Keratinocyte (primary cell): Measurements from ENCODE around the gene R3HDM1.
"Not testable (repeated sequence)": the region's sequence is repeated elsewhere in the genome, so short reads cannot be mapped to it uniquely, and the experiment has no call there.

Experiments
- EZH2 ChIP-seq: IDR thresholded peaks from one replicate; pipeline ENCODE4 v1.6.1; 2012; ENCODE audit warnings: inconsistent platforms, mild to moderate bottlenecking, low read length, moderate library complexity
- TF ChIP-seq, protein P1 (sequence below), 3 experiments: IDR thresholded peaks in 1 of 3; conservative IDR thresholded peaks in 1 of 3; optimal IDR thresholded peaks in 1 of 3; 2 replicates in 2 of 3; 3 replicates in 1 of 3; pipeline versions ENCODE3 to v1.5.1; 2011; ENCODE audit warnings: low read length in 3 of 3, mild to moderate bottlenecking in 3 of 3, moderate library complexity in 2 of 3, control low read depth in 1 of 3, inconsistent platforms in 1 of 3; ENCODE audit not compliant: insufficient read depth in 2 of 3; ENCODE audit errors: extremely low read depth in 1 of 3

DNA sequence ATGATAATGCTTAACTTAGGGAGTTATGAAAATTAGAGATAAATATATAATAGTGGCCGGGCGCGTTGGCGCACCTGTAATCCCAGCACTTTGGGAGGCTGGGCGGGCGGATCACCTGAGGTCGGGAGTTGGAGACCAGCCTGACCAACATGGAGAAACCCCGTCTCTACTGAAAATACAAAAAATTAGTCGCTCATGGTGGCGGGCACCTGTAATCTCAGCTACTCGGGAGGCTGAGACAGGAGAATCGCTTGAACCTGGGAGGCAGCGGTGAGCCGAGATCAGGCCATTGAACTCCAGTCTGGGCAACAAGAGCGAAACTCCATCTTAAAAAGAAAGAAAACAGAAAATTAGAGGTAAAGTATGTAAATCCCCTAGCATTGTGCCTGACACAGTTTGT lies 2.3 kb downstream of the R3HDM1 start:
- not testable (repeated sequence) for TF ChIP-seq EZH2
- TF ChIP-seq, protein P1, sequence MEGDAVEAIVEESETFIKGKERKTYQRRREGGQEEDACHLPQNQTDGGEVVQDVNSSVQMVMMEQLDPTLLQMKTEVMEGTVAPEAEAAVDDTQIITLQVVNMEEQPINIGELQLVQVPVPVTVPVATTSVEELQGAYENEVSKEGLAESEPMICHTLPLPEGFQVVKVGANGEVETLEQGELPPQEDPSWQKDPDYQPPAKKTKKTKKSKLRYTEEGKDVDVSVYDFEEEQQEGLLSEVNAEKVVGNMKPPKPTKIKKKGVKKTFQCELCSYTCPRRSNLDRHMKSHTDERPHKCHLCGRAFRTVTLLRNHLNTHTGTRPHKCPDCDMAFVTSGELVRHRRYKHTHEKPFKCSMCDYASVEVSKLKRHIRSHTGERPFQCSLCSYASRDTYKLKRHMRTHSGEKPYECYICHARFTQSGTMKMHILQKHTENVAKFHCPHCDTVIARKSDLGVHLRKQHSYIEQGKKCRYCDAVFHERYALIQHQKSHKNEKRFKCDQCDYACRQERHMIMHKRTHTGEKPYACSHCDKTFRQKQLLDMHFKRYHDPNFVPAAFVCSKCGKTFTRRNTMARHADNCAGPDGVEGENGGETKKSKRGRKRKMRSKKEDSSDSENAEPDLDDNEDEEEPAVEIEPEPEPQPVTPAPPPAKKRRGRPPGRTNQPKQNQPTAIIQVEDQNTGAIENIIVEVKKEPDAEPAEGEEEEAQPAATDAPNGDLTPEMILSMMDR (optimal IDR thresholded peaks at IDR 0.05 in 1 of 3, IDR thresholded peaks at IDR 0.05 in 1 of 3, conservative IDR thresholded peaks at IDR 0.05 in 1 of 3; ENCODE audit: extremely low read depth in 1 of 3, insufficient read depth in 2 of 3, low read length in 3 of 3): not testable (repeated sequence)
